Transverse colon (tissue), 4 donors: Measurements from ENCODE around the gene MSI2. TPM values are rescaled to one million over a fixed set of nuclear protein-coding genes. Genes with fewer than 3 reads are reported as not detected.

Source experiments
- DNase-seq: peaks from one replicate; pipeline ENCODE4 v3.0.0-alpha.2; 2019
- H3K27ac ChIP-seq, 4 donors: fragments of 200-600 bp; sonication (generic); 2 replicates each; pipeline ENCODE4 v1.5.1; 2016 to 2018; ENCODE audit warnings: inconsistent platforms in 4 of 4
- H3K27me3 ChIP-seq: fragments of 200-600 bp; sonication (generic); 2 replicates; pipeline ENCODE4 v1.5.1; 2017; ENCODE audit warnings: inconsistent platforms
- H3K36me3 ChIP-seq, 4 donors: fragments of 200-600 bp; sonication (generic); 2 replicates each; pipeline ENCODE4 v1.5.1; 2017 to 2019; ENCODE audit warnings: inconsistent platforms in 4 of 4
- H3K4me1 ChIP-seq, 4 donors: fragments of 200-600 bp; sonication (generic); 2 replicates each; pipeline ENCODE4 v1.5.1; 2017 to 2020; ENCODE audit warnings: inconsistent platforms in 4 of 4
- H3K4me3 ChIP-seq, 4 donors: fragments of 200-600 bp; sonication (generic); 1 replicate in 1 of 4; 2 replicates in 3 of 4; pipeline versions ENCODE4 v1.5.1 to v1.6.1; 2017 to 2019; ENCODE audit warnings: inconsistent platforms in 4 of 4
- H3K9me3 ChIP-seq, 2 donors: fragments of 200-600 bp; sonication (generic); 2 replicates each; pipeline ENCODE4 v1.5.1; 2017 to 2019; ENCODE audit warnings: inconsistent platforms in 2 of 2
- EP300 ChIP-seq: sonication (generic); formaldehyde crosslinking; IDR thresholded peaks from one replicate; pipeline ENCODE4 v1.6.1; 2017; ENCODE audit warnings: antibody characterized with exemption, low read depth
- POLR2A ChIP-seq: fragments of 450-650 bp; IDR thresholded peaks from one replicate; pipeline ENCODE4 v1.6.1; 2016; ENCODE audit warnings: antibody characterized with exemption, mild to moderate bottlenecking, moderate library complexity
- POLR2AphosphoS5 ChIP-seq, 3 donors: sonication (generic); formaldehyde crosslinking; IDR thresholded peaks; one replicate each; pipeline ENCODE4 v1.6.1; 2016; ENCODE audit warnings: antibody characterized with exemption in 3 of 3
- WGBS, 2 donors: methylation state at CpG; one replicate each; pipeline ENCODE4 v1.1.5; 2018; ENCODE audit warnings: low coverage in 1 of 2; 5-methylcytosine and 5-hydroxymethylcytosine counted together
- in situ Hi-C, 4 donors: fragments of 200-750 bp; cut with MboI; loops; one replicate each; pipeline versions ENCODE4 v1.15.0 to v1.15.1; 2017; ENCODE audit warnings: low sequenced_read_pairs in 3 of 4, low pct_ligation_motif_present in 1 of 4, low pct_unique_long_range_greater_than_20kb in 1 of 4
- intact Hi-C: fragments of 100-400 bp; cut with DNase I; formaldehyde crosslinking; loops from one replicate; pipeline ENCODE4 v1.15.1; 2023; ENCODE audit warnings: low total_unique reads
- total RNA-seq, 4 donors: library from RNA; depleted of rRNA; stranded (reverse); fragments of >200 nt; gene quantifications; one replicate each; pipeline ENCODE4 v1.1.0, GENCODE V29; 2016
- TF ChIP-seq, protein P1 (sequence below), 5 experiments: fragments of 200-600 bp in 3 of 5; fragments of 450-650 bp in 2 of 5; sonication (generic) in 3 of 5; IDR thresholded peaks; 1 replicate in 2 of 5; 2 replicates in 3 of 5; pipeline ENCODE4 v1.5.1; 2016 to 2017; ENCODE audit warnings: antibody characterized with exemption in 5 of 5, inconsistent platforms in 3 of 5, mild to moderate bottlenecking in 2 of 5, moderate library complexity in 1 of 5

MSI2 gene
- total RNA-seq, 4 donors from 2014 or later: 20.6 to 36.0 (median 29.3) TPM

DNA sequence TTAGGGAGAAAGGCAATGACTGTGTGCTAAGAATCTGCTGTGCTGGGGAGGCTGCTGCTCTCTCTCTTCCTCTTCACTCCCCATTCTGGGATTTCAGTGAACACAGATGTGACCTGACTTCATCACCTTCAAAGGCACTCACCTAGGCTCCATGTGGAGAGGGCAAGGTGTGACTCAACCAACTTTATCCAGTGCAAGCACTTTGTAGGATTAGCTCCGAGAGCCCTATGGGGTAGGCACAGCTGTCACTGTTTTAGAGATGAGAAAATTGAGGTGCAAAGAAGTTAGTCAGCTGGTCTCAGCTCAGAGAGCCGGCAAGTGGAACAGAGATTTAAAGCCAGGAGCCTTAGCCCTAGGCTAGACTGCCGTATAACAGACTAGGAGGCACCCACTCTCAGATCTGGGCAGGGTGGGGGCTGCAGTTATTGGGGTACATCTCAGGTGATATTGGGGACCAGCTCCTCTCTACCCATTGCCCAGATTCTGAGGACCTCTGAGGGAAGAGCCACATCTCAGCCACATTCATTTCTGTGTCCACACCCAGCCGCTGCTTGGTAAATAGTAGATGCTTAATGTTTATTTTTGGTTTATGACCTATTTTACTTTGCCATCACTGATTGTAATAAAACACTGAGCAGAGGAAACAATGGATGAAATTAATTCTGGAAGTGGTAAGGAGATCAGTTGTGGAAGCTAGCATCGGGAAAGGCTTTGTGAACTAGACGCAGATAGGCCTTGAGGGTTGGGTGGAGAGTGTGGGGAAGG lies 350.0 kb downstream of the MSI2 start:
- H3K4me3 ChIP-seq: no peak overlapping the region
- in situ Hi-C loops: no loop called here
- H3K27ac ChIP-seq: peak overlapping the region; percentile 46 to 68 (median 60)
- no peaks in the 10 kb centered on the region for H3K27me3 ChIP-seq
- H3K9me3 ChIP-seq: no peaks in the 10 kb centered on the region
- no peak for DNase-seq
- 28 to 78% methylated on average over 2 to 6 of the region's 6 CpGs for whole genome bisulfite sequencing, 2 donors
- H3K4me1 ChIP-seq: peaks cover 21 to 38% (median 32%) of the 10 kb centered on the region in 4 donors
- intact Hi-C loops: no loop called here
- TF ChIP-seq EP300 (no peak), POLR2A (no peak)
- TF ChIP-seq, protein P1, sequence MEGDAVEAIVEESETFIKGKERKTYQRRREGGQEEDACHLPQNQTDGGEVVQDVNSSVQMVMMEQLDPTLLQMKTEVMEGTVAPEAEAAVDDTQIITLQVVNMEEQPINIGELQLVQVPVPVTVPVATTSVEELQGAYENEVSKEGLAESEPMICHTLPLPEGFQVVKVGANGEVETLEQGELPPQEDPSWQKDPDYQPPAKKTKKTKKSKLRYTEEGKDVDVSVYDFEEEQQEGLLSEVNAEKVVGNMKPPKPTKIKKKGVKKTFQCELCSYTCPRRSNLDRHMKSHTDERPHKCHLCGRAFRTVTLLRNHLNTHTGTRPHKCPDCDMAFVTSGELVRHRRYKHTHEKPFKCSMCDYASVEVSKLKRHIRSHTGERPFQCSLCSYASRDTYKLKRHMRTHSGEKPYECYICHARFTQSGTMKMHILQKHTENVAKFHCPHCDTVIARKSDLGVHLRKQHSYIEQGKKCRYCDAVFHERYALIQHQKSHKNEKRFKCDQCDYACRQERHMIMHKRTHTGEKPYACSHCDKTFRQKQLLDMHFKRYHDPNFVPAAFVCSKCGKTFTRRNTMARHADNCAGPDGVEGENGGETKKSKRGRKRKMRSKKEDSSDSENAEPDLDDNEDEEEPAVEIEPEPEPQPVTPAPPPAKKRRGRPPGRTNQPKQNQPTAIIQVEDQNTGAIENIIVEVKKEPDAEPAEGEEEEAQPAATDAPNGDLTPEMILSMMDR (IDR thresholded peaks at IDR 0.05): no peak
- H3K36me3 ChIP-seq: no peaks in the 10 kb centered on the region

DNA sequence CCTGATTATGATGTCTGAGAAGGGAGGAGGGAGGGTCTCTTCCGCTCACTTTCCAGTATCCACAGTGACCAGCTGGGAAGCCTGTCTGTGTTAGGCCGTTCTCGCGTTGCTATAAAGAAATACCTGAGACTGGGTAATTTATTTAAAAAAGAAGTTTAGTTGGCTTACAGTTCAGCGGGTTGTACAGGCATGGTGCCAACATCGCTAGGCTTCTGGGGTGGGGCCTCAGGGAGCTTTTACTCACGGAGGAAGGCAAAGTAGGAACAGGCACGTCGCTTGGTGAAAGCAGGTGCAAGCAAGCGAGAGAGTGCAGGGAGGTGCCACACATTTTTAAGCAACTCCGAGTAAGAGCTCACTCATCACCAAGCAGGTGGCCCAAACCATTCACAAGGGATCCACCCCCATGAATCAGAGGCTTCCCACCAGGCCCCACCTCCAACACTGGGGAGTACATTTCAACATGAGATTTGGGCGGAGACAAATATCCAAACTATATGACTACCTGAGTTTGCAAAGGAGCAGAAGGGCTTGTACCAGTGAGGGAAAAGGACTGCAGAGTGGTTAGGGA lies 351.3 kb downstream of the MSI2 start:
- TF ChIP-seq EP300: no peak
- TF ChIP-seq POLR2A: no peak
- TF ChIP-seq, protein P1 (IDR thresholded peaks at IDR 0.05): no peak
- TF ChIP-seq POLR2AphosphoS5 (IDR thresholded peaks at IDR 0.05): no peak
- 82 to 83% methylated on average over 5 to 12 of the region's 12 CpGs for WGBS, 2 donors
- Histone ChIP-seq H3K27ac (no peak overlapping the region), H3K4me1 (peaks cover 21 to 38% (median 32%) of the 10 kb centered on the region in 4 donors), H3K27me3 (no peaks in the 10 kb centered on the region), H3K36me3 (no peaks in the 10 kb centered on the region), H3K4me3 (no peak overlapping the region), H3K9me3 (no peaks in the 10 kb centered on the region)
- intact Hi-C loops: loop anchor here (1.0 kb wide), 1 partner anchor 25 kb away; no protein-coding TSS in a partner anchor
- DNase-seq: no peak
- in situ Hi-C loops: no loop called here

DNA sequence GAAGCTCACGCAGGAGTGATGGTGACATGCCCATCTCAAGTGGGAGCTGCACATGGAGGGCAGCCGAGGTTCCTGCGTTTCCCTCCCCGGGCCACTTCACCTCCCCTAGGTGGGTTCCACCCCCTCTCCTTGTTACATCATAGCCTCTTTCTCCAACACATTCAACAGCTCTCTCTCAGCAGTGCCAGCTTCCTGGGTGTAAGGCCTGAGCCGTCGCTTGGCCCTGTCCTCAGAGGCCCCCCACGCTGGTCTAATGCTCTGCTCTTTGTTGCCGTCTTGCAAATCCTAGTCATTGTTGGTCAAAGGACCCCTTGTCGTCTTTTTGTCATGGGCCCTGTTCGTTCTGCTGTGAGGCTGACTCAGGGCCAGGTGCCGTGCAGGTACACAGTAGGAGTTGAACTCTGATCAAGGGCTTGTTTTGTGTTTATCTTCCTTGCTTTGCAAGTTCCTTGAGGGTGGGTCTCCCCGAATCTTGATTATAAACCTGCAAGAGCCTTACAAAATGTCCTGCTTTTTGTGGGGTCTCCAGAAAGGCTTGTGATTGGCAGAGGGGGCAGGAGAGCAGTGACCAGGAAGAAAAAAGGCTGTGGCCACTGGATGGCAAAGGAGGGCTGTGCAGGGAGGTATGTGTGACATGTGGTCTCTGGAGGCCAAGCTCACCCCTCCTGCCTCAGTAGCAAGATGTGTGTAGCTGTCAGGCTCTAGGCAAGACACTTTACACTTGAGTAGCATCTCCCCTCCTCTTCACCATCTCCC lies 352.2 kb downstream of the MSI2 start:
- 92% methylated on average over 5 to 12 of the region's 12 CpGs for whole genome bisulfite sequencing, 2 donors
- Histone ChIP-seq H3K27ac (no peak overlapping the region), H3K9me3 (no peaks in the 10 kb centered on the region), H3K4me3 (no peak overlapping the region), H3K4me1 (peaks cover 21 to 30% (median 25%) of the 10 kb centered on the region in 4 donors), H3K27me3 (no peaks in the 10 kb centered on the region), H3K36me3 (no peaks in the 10 kb centered on the region)
- in situ Hi-C loops: no loop called here
- intact Hi-C loops: no loop called here
- TF ChIP-seq, protein P1 (IDR thresholded peaks at IDR 0.05): no peak
- no peak for TF ChIP-seq POLR2A
- TF ChIP-seq EP300: no peak
- no peak for TF ChIP-seq POLR2AphosphoS5 (IDR thresholded peaks at IDR 0.05)
- DNase-seq: no peak
